SK-N-SH treated with all-trans-retinoic acid at 6 μM for 48 hours (cell line): ENCODE data around the gene LUC7L3.

ENCODE experiments used
- ATAC-seq: fragments of 200-7000 bp; cut with Tn5 transposase; 3 replicates; pipeline ENCODE4 v1.9.1; 2020; ENCODE audit warnings: mild to moderate bottlenecking, moderate library complexity
- ARNTL ChIP-seq: fragments of 450-650 bp; formaldehyde crosslinking; IDR thresholded peaks from 2 replicates; pipeline ENCODE4 v1.5.0; 2020; ENCODE audit warnings: low read depth, mild to moderate bottlenecking, moderate library complexity, borderline replicate concordance
- BACH2 ChIP-seq: fragments of 250-450 bp; sonication (Bioruptor Pico); IDR thresholded peaks from 2 replicates; pipeline ENCODE4 v1.9.0; 2021; ENCODE audit warnings: mild to moderate bottlenecking, borderline replicate concordance
- CREB5 ChIP-seq: fragments of 250-450 bp; sonication (Bioruptor Pico); IDR thresholded peaks from 2 replicates; pipeline ENCODE4 v1.5.1; 2020; ENCODE audit warnings: low read depth, mild to moderate bottlenecking, moderate library complexity
- CSDC2 ChIP-seq: fragments of 250-450 bp; sonication (Bioruptor Pico); IDR thresholded peaks from 2 replicates; pipeline ENCODE4 v1.5.0; 2020; ENCODE audit warnings: mild to moderate bottlenecking, moderate library complexity
- CSRNP3 ChIP-seq: fragments of 250-450 bp; sonication (Bioruptor Pico); IDR thresholded peaks from 2 replicates; pipeline ENCODE4 v1.5.1; 2021; ENCODE audit warnings: mild to moderate bottlenecking, moderate library complexity
- ESRRG ChIP-seq: fragments of 250-450 bp; sonication (Bioruptor Pico); IDR thresholded peaks from 2 replicates; pipeline ENCODE4 v1.6.1; 2021; ENCODE audit warnings: mild to moderate bottlenecking
- GLIS3 ChIP-seq: fragments of 250-450 bp; sonication (Bioruptor Pico); IDR thresholded peaks from 2 replicates; pipeline ENCODE4 v1.5.0; 2020; ENCODE audit warnings: mild to moderate bottlenecking, moderate library complexity
- ISL1 ChIP-seq: fragments of 250-450 bp; sonication (Bioruptor Pico); IDR thresholded peaks from 2 replicates; pipeline ENCODE4 v2.1.2; 2022; ENCODE audit warnings: mild to moderate bottlenecking, moderate library complexity
- OSR1 ChIP-seq: fragments of 250-450 bp; sonication (Bioruptor Pico); IDR thresholded peaks from 2 replicates; pipeline ENCODE4 v1.8.0; 2022; ENCODE audit warnings: moderate library complexity, mild to moderate bottlenecking, inconsistent platforms
- PATZ1 ChIP-seq: fragments of 250-450 bp; sonication (Bioruptor Pico); IDR thresholded peaks from 2 replicates; pipeline ENCODE4 v1.8.0; 2020; ENCODE audit warnings: mild to moderate bottlenecking, moderate library complexity, borderline replicate concordance
- POU6F1 ChIP-seq: fragments of 250-450 bp; sonication (Bioruptor Pico); IDR thresholded peaks from 2 replicates; pipeline ENCODE4 v1.8.0; 2021; ENCODE audit warnings: low read depth, mild to moderate bottlenecking, moderate library complexity, borderline replicate concordance
- PPARA ChIP-seq: fragments of 250-450 bp; sonication (Bioruptor Pico); IDR thresholded peaks from 2 replicates; pipeline ENCODE4 v1.5.0; 2020; ENCODE audit warnings: mild to moderate bottlenecking, borderline replicate concordance
- RARB ChIP-seq: fragments of 250-450 bp; sonication (Bioruptor Pico); IDR thresholded peaks from 2 replicates; pipeline ENCODE4 v1.8.0; 2021; ENCODE audit warnings: mild to moderate bottlenecking, moderate library complexity
- TCF4 ChIP-seq: fragments of 250-450 bp; sonication (Bioruptor Pico); IDR thresholded peaks from 2 replicates; pipeline ENCODE4 v1.8.0; 2021; ENCODE audit warnings: mild to moderate bottlenecking, moderate library complexity, borderline replicate concordance
- TOX ChIP-seq: fragments of 250-450 bp; sonication (Bioruptor Pico); IDR thresholded peaks from 2 replicates; pipeline ENCODE4 v1.8.0; 2021; ENCODE audit warnings: mild to moderate bottlenecking, moderate library complexity, borderline replicate concordance
- TSHZ2 ChIP-seq: fragments of 250-450 bp; sonication (Bioruptor Pico); IDR thresholded peaks from 2 replicates; pipeline ENCODE4 v1.5.0; 2020; ENCODE audit warnings: mild to moderate bottlenecking, moderate library complexity
- ZC3H10 ChIP-seq: fragments of 250-450 bp; sonication (Bioruptor Pico); IDR thresholded peaks from 2 replicates; pipeline ENCODE4 v1.5.1; 2021; ENCODE audit warnings: mild to moderate bottlenecking, moderate library complexity
- ZFP3 ChIP-seq: fragments of 250-450 bp; sonication (Bioruptor Pico); IDR thresholded peaks from 2 replicates; pipeline ENCODE4 v1.5.0; 2020; ENCODE audit warnings: mild to moderate bottlenecking, moderate library complexity
- ZFP30 ChIP-seq: fragments of 450-650 bp; formaldehyde crosslinking; IDR thresholded peaks from 2 replicates; pipeline ENCODE4 v1.5.0; 2022; ENCODE audit warnings: mild to moderate bottlenecking, moderate library complexity
- ZNF8 ChIP-seq: fragments of 450-650 bp; formaldehyde crosslinking; IDR thresholded peaks from 2 replicates; pipeline ENCODE4 v1.5.0; 2020; ENCODE audit warnings: mild to moderate bottlenecking, moderate library complexity

The LUC7L3 gene

GRCh38 chr17:50792132-50792531 lies 72.7 kb downstream of the LUC7L3 start:
- ATAC-seq: no peak
- TF ChIP-seq ZFP30 (CRISPR knock-in tag) (no peak), PATZ1 (CRISPR knock-in tag) (no peak), POU6F1 (CRISPR knock-in tag) (no peak), ZFP3 (CRISPR knock-in tag) (no peak), OSR1 (no peak), ISL1 (CRISPR knock-in tag) (no peak), GLIS3 (CRISPR knock-in tag) (no peak), CSRNP3 (no peak), CSDC2 (CRISPR knock-in tag) (no peak), PPARA (CRISPR knock-in tag) (no peak), TOX (CRISPR knock-in tag) (no peak), ZNF8 (CRISPR knock-in tag) (no peak), ZC3H10 (no peak), ESRRG (no peak), TSHZ2 (CRISPR knock-in tag) (no peak), ARNTL (no peak)

GRCh38 chr17:50793007-50793406 lies 73.6 kb downstream of the LUC7L3 start:
- no peak for ATAC-seq
- TF ChIP-seq CSDC2 (CRISPR knock-in tag) (no peak), ZFP30 (CRISPR knock-in tag) (no peak), GLIS3 (CRISPR knock-in tag) (no peak), OSR1 (no peak), RARB (CRISPR knock-in tag) (no peak), TCF4 (CRISPR knock-in tag) (no peak), CREB5 (CRISPR knock-in tag) (no peak), ISL1 (CRISPR knock-in tag) (no peak), BACH2 (CRISPR knock-in tag) (no peak)
- TF ChIP-seq, all 23 proteins: peak for 0

- no peak for ATAC-seq
- no peak for TF ChIP-seq CSRNP3
Measured at GRCh38 chr17:50794361-50794760, 75.0 kb downstream of the LUC7L3 start.
